ENCODE results near the gene TCFL5. TPM values are rescaled to one million over a fixed set of nuclear protein-coding genes. Genes with fewer than 3 reads are reported as not detected.

Gene TCFL5
- total RNA-seq, 3 donors from 2014 or later, result 4.4 to 4.9 (median 4.5) TPM

- H3K4me3 Mint-ChIP-seq, result peak overlapping the region; percentile 83
- H3K9me3 Mint-ChIP-seq, result no peaks in the 10 kb centered on the region
- H3K36me3 Mint-ChIP-seq (ENCODE audit: insufficient read depth), result peaks cover 23% of the 10 kb centered on the region
- H3K27me3 Mint-ChIP-seq (ENCODE audit: low read depth), result no peaks in the 10 kb centered on the region
- peaks cover 28% of the 10 kb centered on the region for H3K4me1 Mint-ChIP-seq (ENCODE audit: low read depth)
- DNase-seq (no peak), ATAC-seq (no peak)
These were observed 63.7 kb downstream of the TCFL5 start for GRCh38 chr20:62797671-62798532.

GRCh38 chr20:62796699-62797491, 64.7 kb downstream of the TCFL5 start:
- Mint-ChIP-seq H3K36me3 (ENCODE audit: insufficient read depth) (peaks cover 23% of the 10 kb centered on the region), H3K4me3 (peak overlapping the region; percentile 83), H3K4me1 (ENCODE audit: low read depth) (peaks cover 33% of the 10 kb centered on the region), H3K9me3 (no peaks in the 10 kb centered on the region), H3K27me3 (ENCODE audit: low read depth) (no peaks in the 10 kb centered on the region)
- no peak for DNase-seq
- ATAC-seq, result no peak

GRCh38 chr20:62795023-62795761, 66.4 kb downstream of the TCFL5 start:
- ATAC-seq (peak; percentile 19 to 28), DNase-seq (peak; percentile 55)
- Mint-ChIP-seq H3K9me3 (no peaks in the 10 kb centered on the region), H3K36me3 (ENCODE audit: insufficient read depth) (peaks cover 14% of the 10 kb centered on the region), H3K4me3 (peak overlapping the region; percentile 82), H3K27me3 (ENCODE audit: low read depth) (no peaks in the 10 kb centered on the region), H3K4me1 (ENCODE audit: low read depth) (peaks cover 41% of the 10 kb centered on the region)

- peak; percentile 67 to 69 for ATAC-seq
- H3K27me3 Mint-ChIP-seq (ENCODE audit: low read depth), result no peaks in the 10 kb centered on the region
- no peaks in the 10 kb centered on the region for H3K9me3 Mint-ChIP-seq
- peak; percentile 89 for DNase-seq
- H3K4me3 Mint-ChIP-seq, result peak overlapping the region; percentile 82
- H3K36me3 Mint-ChIP-seq (ENCODE audit: insufficient read depth), result peaks cover 4% of the 10 kb centered on the region
- peaks cover 41% of the 10 kb centered on the region for H3K4me1 Mint-ChIP-seq (ENCODE audit: low read depth)
These were observed 67.5 kb downstream of the TCFL5 start for GRCh38 chr20:62794007-62794724.

- no peaks in the 10 kb centered on the region for H3K27me3 Mint-ChIP-seq (ENCODE audit: low read depth)
- H3K9me3 Mint-ChIP-seq, result no peaks in the 10 kb centered on the region
- H3K36me3 Mint-ChIP-seq (ENCODE audit: insufficient read depth), result peaks cover 2% of the 10 kb centered on the region
- DNase-seq (no peak), ATAC-seq (no peak)
- peaks cover 41% of the 10 kb centered on the region for H3K4me1 Mint-ChIP-seq (ENCODE audit: low read depth)
- H3K4me3 Mint-ChIP-seq, result peak overlapping the region; percentile 72
These were observed 67.9 kb downstream of the TCFL5 start for GRCh38 chr20:62793757-62794006.

GRCh38 chr20:62792940-62793756, 68.5 kb downstream of the TCFL5 start:
- H3K9me3 Mint-ChIP-seq, result no peaks in the 10 kb centered on the region
- no peaks in the 10 kb centered on the region for H3K36me3 Mint-ChIP-seq (ENCODE audit: insufficient read depth)
- H3K4me1 Mint-ChIP-seq (ENCODE audit: low read depth), result peaks cover 38% of the 10 kb centered on the region
- ATAC-seq (no peak), DNase-seq (no peak)
- H3K4me3 Mint-ChIP-seq, result peak overlapping the region; percentile 72
- no peaks in the 10 kb centered on the region for H3K27me3 Mint-ChIP-seq (ENCODE audit: low read depth)

GRCh38 chr20:62792182-62792939, 69.3 kb downstream of the TCFL5 start:
- Mint-ChIP-seq H3K9me3 (no peaks in the 10 kb centered on the region), H3K27me3 (ENCODE audit: low read depth) (no peaks in the 10 kb centered on the region), H3K4me1 (ENCODE audit: low read depth) (peaks cover 34% of the 10 kb centered on the region), H3K4me3 (peak overlapping the region; percentile 13), H3K36me3 (ENCODE audit: insufficient read depth) (no peaks in the 10 kb centered on the region)
- DNase-seq (no peak), ATAC-seq (no peak)

- Mint-ChIP-seq H3K27me3 (ENCODE audit: low read depth) (no peaks in the 10 kb centered on the region), H3K4me3 (no peak overlapping the region), H3K9me3 (no peaks in the 10 kb centered on the region), H3K4me1 (ENCODE audit: low read depth) (peaks cover 30% of the 10 kb centered on the region), H3K36me3 (ENCODE audit: insufficient read depth) (no peaks in the 10 kb centered on the region)
- ATAC-seq, result peak; percentile 18 to 28
- DNase-seq, result peak; percentile 70
These were observed 70.1 kb downstream of the TCFL5 start for GRCh38 chr20:62791301-62792181.

Other genes starting within 250 kb of the TCFL5 start
- gene SLCO4A1, start 219.3 kb downstream of the TCFL5 start, total RNA-seq, result 10 to 100 TPM; 36.5 to 49.3 (median 48.2) TPM
- under 1 TPM in 1 of 3 donors, not detected in 2; 0.08 TPM for gene NTSR1, start 153.0 kb downstream of the TCFL5 start, total RNA-seq
- 10 to 100 TPM; 14.5 to 18.3 (median 18.1) TPM for gene MRGBP, start 65.3 kb downstream of the TCFL5 start, total RNA-seq
- 10 to 100 TPM; 45.8 to 57.9 (median 53.9) TPM for gene OGFR, start 57.0 kb downstream of the TCFL5 start, total RNA-seq
- under 1 TPM; 0.10 to 0.33 (median 0.21) TPM for gene COL9A3, start 44.8 kb downstream of the TCFL5 start, total RNA-seq
- 10 to 100 TPM; 44.9 to 49.9 (median 47.4) TPM for gene DIDO1, start 64.7 kb upstream of the TCFL5 start, total RNA-seq
- gene GID8, start 76.3 kb upstream of the TCFL5 start, total RNA-seq, result 10 to 100 TPM; 42.7 to 52.9 (median 47.4) TPM
- gene SLC17A9, start 90.9 kb upstream of the TCFL5 start, total RNA-seq, result 10 to 100 TPM in 2 of 3 donors, 1 to 10 TPM in 1; 6.8 to 16.1 (median 13.3) TPM
- not detected for gene BHLHE23, start 145.1 kb upstream of the TCFL5 start, total RNA-seq